Muscle layer of duodenum (tissue), 2 donors: Measurements from ENCODE around the gene PRKCB.

Source experiments
- H3K27ac ChIP-seq: one replicate; pipeline ENCODE4 v1.7.0; 2013; ENCODE audit warnings: mild to moderate bottlenecking, low read length
- H3K27me3 ChIP-seq: one replicate; pipeline ENCODE4 v1.7.0; 2013; ENCODE audit warnings: low read depth, mild to moderate bottlenecking, control low read depth, low read length
- H3K36me3 ChIP-seq, 2 donors: one replicate each; pipeline ENCODE4 v1.7.0; 2013; ENCODE audit warnings: low read length in 2 of 2, control low read depth in 1 of 2, mild to moderate bottlenecking in 1 of 2; ENCODE audit not compliant: insufficient read depth in 2 of 2, control insufficient read depth in 1 of 2
- H3K4me1 ChIP-seq, 2 donors: one replicate each; pipeline ENCODE4 v1.7.0; 2013; ENCODE audit warnings: low read length in 2 of 2, mild to moderate bottlenecking in 2 of 2, control low read depth in 1 of 2, moderate library complexity in 1 of 2; ENCODE audit not compliant: insufficient read depth in 2 of 2, control insufficient read depth in 1 of 2
- H3K4me3 ChIP-seq, 2 donors: one replicate each; pipeline ENCODE4 v1.7.0; 2013; ENCODE audit warnings: low read length in 2 of 2, low read depth in 1 of 2, mild to moderate bottlenecking in 1 of 2
- H3K9me3 ChIP-seq, 2 donors: one replicate each; pipeline ENCODE4 v1.7.0; 2013; ENCODE audit warnings: low read length in 2 of 2, control low read depth in 1 of 2, mild to moderate bottlenecking in 1 of 2; ENCODE audit not compliant: control insufficient read depth in 1 of 2
- donor health status: healthy.

The PRKCB gene

DNA sequence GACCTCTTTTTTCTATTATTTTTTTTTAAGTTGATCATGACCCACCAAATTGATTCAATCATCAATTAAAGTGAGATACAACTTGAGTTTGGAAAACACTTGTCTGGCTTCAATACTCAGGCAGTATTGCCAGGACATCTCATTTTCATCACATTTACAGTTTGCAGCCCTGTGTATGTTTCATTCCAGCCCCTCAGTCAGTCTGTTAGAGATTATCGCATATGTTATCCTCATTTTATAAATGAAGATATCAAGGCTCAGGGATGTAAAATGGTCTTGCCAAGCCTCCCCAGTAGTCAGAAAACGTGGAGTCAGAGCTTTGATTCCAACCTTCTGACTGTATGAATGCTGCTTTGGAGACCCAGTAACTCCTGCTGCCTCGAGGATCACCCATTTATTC lies 333.1 kb downstream of the PRKCB start:
- no peaks in the 10 kb centered on the region for H3K27me3 ChIP-seq
- H3K4me1 ChIP-seq: peaks cover 0 to 5% of the 10 kb centered on the region in 2 donors
- no peak overlapping the region for H3K4me3 ChIP-seq
- no peaks in the 10 kb centered on the region for H3K9me3 ChIP-seq
- no peaks in the 10 kb centered on the region for H3K36me3 ChIP-seq
- H3K27ac ChIP-seq: no peak overlapping the region

DNA sequence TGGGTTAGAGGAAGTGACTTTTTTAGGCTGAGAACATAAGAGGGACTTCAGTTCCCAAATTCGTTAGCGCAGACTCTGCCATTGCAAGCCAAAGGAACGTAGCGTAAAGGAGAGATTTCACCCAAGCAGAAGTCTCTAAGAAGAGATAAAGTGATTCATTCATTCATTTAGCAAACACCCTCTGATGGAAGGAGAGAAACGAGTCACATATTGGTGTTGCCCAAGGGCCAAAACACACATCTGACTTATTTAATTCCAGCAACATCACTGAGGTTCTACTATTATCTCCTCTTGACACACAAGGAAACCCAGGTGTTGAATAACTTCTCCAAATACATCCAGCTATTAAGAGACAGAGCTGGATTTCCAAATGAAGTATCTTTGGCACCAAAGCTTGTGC lies 334.6 kb downstream of the PRKCB start:
- H3K4me3 ChIP-seq: no peak overlapping the region
- no peaks in the 10 kb centered on the region for H3K27me3 ChIP-seq
- H3K27ac ChIP-seq: no peak overlapping the region
- no peaks in the 10 kb centered on the region for H3K9me3 ChIP-seq
- H3K36me3 ChIP-seq: peaks cover 0 to 4% of the 10 kb centered on the region in 2 donors
- H3K4me1 ChIP-seq: peaks cover 0 to 5% of the 10 kb centered on the region in 2 donors

DNA sequence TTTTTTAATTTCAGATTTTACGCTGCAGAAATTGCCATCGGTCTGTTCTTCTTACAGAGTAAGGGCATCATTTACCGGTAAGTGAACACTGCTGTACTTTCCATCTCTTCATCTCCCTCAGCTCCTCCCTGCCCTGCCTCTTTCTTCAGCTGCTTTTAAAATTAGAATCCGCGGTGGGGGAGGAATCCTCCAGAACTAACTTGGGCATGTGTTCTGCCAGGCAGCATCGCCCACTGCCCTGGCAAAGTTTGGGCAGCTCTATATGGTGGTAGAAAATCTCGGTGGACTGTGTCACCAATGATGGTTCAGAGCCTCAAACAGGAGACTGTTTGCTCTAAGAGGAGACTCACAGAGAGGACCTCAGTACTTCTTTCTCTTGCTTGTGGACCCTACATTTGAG lies 338.7 kb downstream of the PRKCB start:
- Histone ChIP-seq H3K27me3 (no peaks in the 10 kb centered on the region), H3K4me1 (no peaks in the 10 kb centered on the region), H3K27ac (no peak overlapping the region), H3K36me3 (peaks cover 0 to 4% of the 10 kb centered on the region in 2 donors), H3K9me3 (no peaks in the 10 kb centered on the region), H3K4me3 (no peak overlapping the region)

DNA sequence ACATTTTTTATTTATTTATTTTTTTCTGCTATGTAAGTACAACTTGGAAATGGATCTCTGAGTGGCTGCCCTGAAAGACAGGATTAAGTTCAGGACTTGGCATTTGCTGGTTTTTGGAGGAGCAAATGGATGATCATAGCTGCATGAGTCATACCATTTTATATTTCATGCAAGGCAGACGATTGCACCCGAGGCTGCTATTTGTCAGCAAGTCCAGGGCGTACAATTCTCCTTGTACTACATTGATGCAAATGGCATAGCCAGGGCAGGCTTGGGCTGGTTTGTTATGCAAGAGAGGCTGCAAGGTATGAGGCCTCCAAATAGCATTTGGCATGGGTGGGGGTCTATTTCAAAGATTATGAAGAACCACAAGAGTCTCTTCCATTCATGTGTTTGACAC lies 339.2 kb downstream of the PRKCB start:
- Histone ChIP-seq H3K4me1 (no peaks in the 10 kb centered on the region), H3K4me3 (no peak overlapping the region), H3K27ac (no peak overlapping the region), H3K36me3 (peaks cover 0 to 4% of the 10 kb centered on the region in 2 donors), H3K9me3 (no peaks in the 10 kb centered on the region), H3K27me3 (no peaks in the 10 kb centered on the region)

DNA sequence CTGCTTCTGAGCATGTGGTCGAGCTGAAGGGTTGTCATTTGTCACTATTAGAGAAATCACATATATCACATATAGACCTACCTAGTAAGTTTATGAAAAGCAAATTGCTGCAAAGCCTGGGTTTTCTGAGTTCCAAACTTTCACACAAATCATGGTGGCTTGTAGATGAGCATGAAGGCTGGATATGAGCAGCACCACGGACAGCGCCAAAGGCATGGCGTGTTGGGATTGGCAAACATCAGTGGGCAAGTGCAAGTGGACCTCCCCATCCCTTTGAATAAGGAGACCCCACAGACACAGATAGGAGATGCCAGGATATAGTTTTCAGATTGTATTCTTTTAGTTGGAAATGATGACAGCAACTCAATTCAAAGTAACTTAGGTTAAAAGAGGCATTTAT lies 342.7 kb downstream of the PRKCB start:
- no peak overlapping the region for H3K4me3 ChIP-seq
- no peaks in the 10 kb centered on the region for H3K9me3 ChIP-seq
- H3K27me3 ChIP-seq: no peaks in the 10 kb centered on the region
- no peak overlapping the region for H3K27ac ChIP-seq
- H3K4me1 ChIP-seq: no peaks in the 10 kb centered on the region
- H3K36me3 ChIP-seq: peaks cover 0 to 4% of the 10 kb centered on the region in 2 donors

DNA sequence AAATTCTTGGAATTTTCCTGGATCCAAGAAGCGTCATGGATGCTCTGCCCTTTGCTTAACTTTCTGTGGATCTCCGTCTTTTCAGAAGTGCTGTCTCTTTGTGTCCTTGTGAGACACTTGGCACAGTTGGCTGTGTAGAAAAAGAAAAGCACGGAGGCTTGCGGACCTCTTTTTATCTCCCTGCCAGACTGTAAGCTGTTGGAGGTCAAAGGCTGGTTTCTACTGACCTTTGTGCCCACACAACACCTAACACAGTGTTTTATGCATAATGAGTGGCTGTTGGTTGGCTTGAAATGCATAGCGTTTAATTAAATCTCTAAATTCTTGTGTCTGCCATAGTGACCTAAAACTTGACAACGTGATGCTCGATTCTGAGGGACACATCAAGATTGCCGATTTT lies 344.7 kb downstream of the PRKCB start:
- Histone ChIP-seq H3K4me3 (no peak overlapping the region), H3K27me3 (no peaks in the 10 kb centered on the region), H3K4me1 (no peaks in the 10 kb centered on the region), H3K36me3 (peaks cover 0 to 4% of the 10 kb centered on the region in 2 donors), H3K27ac (no peak overlapping the region), H3K9me3 (no peaks in the 10 kb centered on the region)

DNA sequence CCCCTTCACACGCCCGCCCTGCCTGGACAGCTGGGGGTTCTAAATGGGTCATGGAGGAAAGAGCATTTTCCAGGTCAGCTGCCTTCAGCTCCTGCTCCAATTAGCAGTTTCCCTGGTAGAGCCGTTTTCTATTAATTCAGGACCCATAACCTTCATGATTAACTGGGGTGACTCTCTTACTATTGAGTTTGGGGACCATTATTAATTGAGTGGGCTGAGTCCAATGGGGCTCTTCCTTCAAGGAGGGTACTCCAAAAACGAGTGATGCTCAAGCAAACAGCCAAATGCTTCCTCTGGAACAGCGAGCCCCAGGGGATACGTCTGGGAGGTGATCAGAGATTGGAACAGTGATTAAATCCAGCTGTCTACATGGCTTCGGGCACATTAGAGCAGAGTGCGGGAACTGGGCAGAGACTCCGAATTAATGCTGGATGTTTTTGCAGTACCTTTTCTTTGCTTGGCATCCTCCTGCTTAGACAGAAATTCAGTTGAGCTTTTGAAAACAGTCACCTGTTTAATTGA lies 352.3 kb downstream of the PRKCB start:
- no peak overlapping the region for H3K4me3 ChIP-seq
- H3K9me3 ChIP-seq: no peaks in the 10 kb centered on the region
- no peak overlapping the region for H3K27ac ChIP-seq
- H3K4me1 ChIP-seq: no peaks in the 10 kb centered on the region
- H3K36me3 ChIP-seq: peaks cover 0 to 7% of the 10 kb centered on the region in 2 donors
- no peaks in the 10 kb centered on the region for H3K27me3 ChIP-seq

DNA sequence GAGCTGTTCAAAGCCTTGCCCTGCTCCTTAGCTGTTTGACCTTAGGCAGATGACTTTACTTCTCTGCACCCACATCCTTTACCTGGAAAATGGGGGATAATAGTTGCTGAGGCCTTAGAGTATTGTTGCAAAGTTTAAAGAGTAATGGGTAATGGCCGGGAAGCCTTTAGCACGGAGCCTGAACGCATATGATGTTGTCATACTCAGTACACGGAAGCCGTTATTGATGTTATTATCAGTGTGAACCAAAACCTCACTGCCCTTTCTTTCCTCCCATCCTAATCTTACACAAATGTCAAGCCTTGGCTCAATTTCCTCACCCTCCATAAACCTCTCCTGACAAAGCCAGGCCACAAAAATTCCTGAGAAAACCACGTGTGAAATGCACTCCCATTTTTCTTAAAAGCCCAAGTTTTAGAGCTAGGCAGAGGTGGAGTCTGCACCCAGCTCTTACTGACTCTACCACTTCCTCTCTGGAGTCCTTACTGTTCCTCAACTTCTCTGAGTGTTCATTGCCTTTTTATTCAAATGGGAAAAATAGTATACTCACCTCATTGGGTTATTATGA lies 353.1 kb downstream of the PRKCB start:
- H3K27ac ChIP-seq: no peak overlapping the region
- H3K27me3 ChIP-seq: no peaks in the 10 kb centered on the region
- H3K4me1 ChIP-seq: no peaks in the 10 kb centered on the region
- H3K36me3 ChIP-seq: peaks cover 0 to 7% of the 10 kb centered on the region in 2 donors
- no peak overlapping the region for H3K4me3 ChIP-seq
- no peaks in the 10 kb centered on the region for H3K9me3 ChIP-seq

DNA sequence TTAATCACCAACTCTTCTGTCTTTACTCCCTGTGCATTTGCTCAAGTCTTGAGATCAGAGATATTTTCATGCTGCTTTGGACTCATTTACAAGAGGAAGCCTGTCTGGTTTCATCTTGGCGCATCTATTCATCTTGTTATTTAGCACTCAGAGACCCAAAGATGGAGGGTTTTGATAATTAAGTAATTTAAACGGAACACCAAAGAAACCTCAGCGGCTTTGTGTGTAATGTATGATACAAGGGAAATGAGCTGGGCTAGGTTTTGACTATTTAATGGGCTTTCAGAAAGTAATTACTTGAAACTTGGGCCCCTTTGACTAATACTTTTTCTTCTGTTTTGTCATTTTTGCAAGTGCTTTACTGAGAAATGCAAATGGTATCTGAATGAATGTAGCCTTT lies 354.2 kb downstream of the PRKCB start:
- Histone ChIP-seq H3K27ac (no peak overlapping the region), H3K36me3 (peaks cover 0 to 7% of the 10 kb centered on the region in 2 donors), H3K4me3 (no peak overlapping the region), H3K27me3 (no peaks in the 10 kb centered on the region), H3K9me3 (no peaks in the 10 kb centered on the region), H3K4me1 (no peaks in the 10 kb centered on the region)

DNA sequence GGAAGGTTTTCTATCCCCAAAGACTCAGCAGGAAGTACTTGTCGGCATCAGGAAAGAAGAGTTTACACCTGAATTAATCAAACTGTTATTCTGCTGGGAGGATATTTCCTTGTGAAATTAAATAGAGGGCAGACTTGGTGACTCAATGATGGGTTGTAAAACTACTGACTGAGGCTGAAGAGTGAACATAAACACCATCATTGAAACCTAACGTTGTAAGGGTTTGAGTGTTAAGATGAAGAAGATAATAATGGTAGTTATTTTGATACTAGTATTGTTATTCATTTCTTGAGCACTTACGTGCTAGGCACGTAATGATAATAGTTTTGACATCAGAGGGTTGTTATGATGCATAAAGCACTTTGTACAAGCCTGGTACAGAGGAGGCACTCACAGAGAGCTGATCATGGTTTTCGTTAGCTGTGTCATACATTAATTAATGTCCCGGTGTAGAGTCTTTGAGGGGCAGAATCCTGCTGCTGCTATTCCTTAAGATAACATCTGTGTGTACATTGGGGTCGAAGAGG lies 356.2 kb downstream of the PRKCB start:
- Histone ChIP-seq H3K27ac (no peak overlapping the region), H3K36me3 (no peaks in the 10 kb centered on the region), H3K27me3 (no peaks in the 10 kb centered on the region), H3K4me1 (no peaks in the 10 kb centered on the region), H3K4me3 (no peak overlapping the region), H3K9me3 (no peaks in the 10 kb centered on the region)

DNA sequence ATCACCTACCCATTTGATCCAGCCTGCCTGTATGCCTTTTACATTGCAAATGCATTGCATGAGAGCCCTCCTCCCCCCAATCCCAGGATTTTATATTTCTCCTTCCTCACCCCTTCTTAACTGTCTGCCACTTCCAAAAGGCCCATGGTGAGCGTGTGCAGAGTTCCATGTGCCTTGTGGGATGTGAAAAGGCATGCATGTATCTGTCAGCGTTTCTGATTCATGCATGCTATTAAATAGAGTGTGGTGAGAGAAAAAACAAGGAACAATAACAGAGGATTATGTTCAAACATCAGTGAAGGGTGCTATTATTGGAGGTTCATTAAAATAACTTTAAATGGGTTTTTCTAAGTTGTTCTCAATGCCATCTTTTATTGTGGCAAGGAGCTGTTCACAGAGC lies 359.4 kb downstream of the PRKCB start:
- H3K27me3 ChIP-seq: no peaks in the 10 kb centered on the region
- H3K27ac ChIP-seq: no peak overlapping the region
- H3K36me3 ChIP-seq: no peaks in the 10 kb centered on the region
- H3K4me3 ChIP-seq: no peak overlapping the region
- no peaks in the 10 kb centered on the region for H3K4me1 ChIP-seq
- H3K9me3 ChIP-seq: no peaks in the 10 kb centered on the region
